GM18508 (cell line): ENCODE measurements around the gene ZNF511.

ENCODE experiments used
- ATAC-seq: cut with Tn5 transposase; IDR thresholded peaks from one replicate; pipeline ENCODE4 v1.9.1; 2021; ENCODE audit warnings: moderate number of reproducible peaks; ENCODE audit not compliant: insufficient read depth, unreplicated experiment

ZNF511 gene

GRCh38 chr10:133287832-133288500, 20.7 kb upstream of the ZNF511 start:
- ATAC-seq: no peak

- no peak for ATAC-seq
Observed at GRCh38 chr10:133289761-133290160, 19.0 kb upstream of the ZNF511 start.

DNA sequence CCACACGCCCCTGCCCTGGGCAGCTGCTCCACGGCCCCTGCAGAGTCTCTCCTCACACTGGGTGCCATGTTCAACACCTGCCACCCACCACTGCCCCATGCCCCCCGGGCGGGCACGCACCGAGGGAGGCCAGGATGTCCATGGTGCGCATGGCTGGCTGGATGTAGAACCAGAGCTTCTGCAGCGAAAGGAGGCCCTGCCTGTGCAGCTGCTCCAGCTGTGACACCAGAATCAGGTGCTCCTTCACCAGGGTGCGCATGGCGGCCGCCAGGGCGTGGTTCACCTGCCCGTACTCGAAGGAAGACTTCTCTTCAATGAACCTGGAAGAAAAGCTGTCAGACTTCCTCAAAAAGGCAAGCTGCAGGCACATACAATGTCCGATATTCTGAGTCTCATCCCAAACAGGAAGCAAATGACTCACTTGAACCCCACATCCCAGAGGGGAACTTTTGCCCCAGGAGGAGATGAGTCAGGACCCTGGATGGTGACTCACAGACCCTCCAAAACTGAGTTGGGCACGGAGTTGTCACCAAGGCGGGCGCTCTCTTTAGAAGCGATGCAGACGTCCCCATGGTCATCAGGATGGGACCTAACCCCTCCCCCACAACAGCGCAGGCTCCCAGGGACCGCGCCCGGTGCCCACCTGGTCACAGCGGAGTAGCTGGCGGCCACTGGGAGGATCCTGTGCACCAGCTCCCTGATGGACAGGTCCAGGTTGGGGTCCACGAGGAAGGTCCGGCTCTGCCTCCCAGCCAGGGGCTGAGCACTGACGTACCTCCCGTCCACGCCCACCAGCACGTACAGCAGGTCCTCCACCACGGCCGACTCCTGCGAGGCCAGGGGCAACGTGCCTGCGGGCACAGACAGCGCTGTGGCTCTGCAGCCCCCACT, 15.6 kb upstream of the ZNF511 start:
- ATAC-seq: no peak

GRCh38 chr10:133293810-133294119, 14.9 kb upstream of the ZNF511 start:
- no peak for ATAC-seq

- ATAC-seq: no peak
Observed at GRCh38 chr10:133294189-133294588, 14.5 kb upstream of the ZNF511 start.

- no peak for ATAC-seq
Observed at GRCh38 chr10:133295426-133296320, 13.0 kb upstream of the ZNF511 start.

DNA sequence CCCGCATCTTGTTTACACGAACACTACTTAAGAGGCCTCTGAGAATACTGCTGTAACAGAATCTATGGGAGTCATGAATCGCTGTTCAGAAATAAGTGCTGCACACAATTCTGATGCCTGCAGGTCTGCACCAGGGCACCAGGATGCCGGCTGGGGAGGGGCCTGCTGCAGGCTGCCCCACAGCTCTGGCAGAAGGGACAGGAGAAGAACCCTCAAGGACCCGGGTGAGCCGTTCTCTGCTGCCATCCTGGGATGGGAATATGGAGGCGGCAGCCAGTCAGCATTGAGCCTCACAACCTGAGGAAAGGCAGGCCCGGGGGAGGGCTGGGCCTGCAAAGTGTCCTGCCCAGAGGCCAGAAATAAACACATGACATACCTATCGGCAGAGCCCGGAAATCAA, 11.2 kb upstream of the ZNF511 start:
- no peak for ATAC-seq

GRCh38 chr10:133298466-133298865, 10.2 kb upstream of the ZNF511 start:
- ATAC-seq: no peak

DNA sequence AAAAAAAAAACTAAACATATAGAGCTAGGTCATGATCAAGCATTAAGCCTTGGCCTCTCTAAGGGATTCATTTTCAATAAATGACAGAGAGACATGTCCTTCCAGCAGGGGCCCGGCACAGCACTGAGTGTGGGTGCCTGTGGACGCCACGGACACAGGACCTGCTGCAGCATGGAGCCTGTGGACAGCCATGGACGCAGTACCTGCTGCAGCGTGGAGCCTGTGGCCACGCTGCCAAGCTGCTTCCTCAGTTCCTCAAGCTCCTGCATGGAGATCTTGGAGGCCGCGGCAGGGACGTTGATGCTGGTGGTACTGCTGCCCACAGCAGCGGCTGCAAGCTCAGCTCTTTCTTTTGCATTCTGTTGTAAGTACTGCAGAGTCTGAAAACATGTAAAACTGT, 9.5 kb upstream of the ZNF511 start:
- no peak for ATAC-seq

- no peak for ATAC-seq
Observed at GRCh38 chr10:133299738-133300137, 9.0 kb upstream of the ZNF511 start.

- ATAC-seq: no peak
Observed at GRCh38 chr10:133302230-133302629, 6.5 kb upstream of the ZNF511 start.

DNA sequence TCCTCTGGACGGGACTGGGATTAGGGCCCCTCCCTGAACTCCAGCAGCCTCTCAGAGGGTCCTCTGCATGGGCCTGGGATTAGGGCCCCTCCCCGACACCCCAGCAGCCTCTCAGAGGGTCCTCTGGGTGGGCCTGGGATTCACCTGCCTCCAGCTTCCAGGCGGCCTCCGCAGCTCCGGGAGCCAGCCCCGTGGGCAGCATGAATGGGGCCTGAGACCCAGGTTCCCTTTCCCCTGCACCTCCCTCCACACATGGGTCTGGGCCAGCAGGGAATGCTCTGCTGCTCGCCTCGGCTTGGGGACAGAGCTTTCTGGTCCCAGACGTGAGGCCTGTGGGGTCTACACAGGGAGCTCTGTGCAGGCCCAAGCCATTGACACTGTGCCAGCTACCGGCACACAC, 5.5 kb upstream of the ZNF511 start:
- no peak for ATAC-seq

GRCh38 chr10:133306097-133306476, 2.6 kb upstream of the ZNF511 start:
- no peak for ATAC-seq

DNA sequence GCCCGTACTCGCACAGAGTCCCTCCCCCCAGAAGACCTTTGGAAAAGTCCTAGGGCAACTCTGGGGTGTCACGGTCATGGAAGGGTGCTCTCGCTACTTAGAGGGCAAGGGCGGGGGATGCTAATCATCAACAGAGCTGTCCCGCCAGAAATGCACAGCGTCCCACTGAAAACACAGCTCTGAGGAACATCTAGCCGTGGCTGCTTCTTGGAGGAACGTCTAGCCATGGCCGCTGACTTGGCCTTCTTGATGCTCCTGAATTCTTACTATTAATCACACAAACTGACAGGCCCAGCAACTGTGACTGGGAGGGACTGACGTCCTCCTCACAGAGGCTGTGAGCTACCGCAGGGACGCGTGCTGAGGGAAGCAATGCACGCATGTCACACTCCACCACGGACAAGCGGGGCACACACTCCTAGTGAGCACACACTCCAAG, 1.8 kb upstream of the ZNF511 start:
- no peak for ATAC-seq

- peak; percentile 39 for ATAC-seq
Observed at GRCh38 chr10:133307776-133308420, 816 bp upstream of the ZNF511 start.

GRCh38 chr10:133309100-133309719, 496 bp downstream of the ZNF511 start:
- peak; percentile 36 for ATAC-seq

DNA sequence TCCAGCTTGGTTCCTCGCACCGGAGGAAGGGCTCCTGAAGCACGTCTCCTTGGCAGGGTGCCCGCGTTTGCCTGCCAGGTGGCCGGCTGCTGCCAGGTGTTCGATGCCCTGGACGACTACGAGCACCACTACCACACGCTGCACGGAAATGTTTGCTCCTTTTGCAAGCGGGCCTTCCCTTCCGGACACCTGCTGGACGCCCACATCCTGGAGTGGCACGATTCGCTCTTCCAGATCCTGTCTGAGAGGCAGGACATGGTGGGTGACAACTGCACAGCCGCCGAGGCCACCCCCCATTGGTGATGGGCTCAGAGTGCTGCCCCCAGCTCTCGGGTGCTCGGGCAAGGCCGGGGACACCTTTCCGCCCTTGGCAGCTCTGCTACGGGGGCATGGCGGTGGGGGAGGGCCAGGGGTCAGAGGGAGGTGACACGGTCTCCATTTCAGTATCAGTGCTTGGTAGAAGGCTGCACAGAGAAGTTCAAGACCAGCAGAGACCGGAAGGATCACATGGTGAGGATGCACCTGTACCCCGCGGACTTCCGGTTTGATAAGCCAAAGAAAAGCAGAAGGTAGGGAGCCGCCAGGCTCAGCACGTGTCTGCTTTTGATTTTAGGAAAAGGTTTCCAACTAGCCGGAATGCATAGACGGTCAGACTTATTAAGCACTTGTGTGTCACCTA, 1.1 kb downstream of the ZNF511 start:
- ATAC-seq: no peak

DNA sequence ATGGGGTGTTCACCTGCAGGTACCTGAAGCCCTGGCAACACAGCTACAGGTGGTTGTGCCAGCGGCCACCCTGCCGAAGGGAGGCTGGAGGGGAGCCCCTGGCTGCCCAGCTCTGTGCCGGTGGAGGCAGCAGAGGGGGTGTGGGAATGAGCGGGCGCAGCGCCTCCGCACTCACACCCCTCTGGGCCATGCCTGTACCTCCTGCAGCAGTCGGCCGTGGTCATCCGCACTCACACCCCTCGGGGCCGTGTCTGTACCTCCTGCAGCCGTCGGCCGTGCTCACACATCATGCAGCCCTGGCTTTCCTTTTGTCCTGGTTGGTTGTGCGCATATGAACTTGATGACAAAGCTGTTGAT, 1.7 kb downstream of the ZNF511 start:
- no peak for ATAC-seq

DNA sequence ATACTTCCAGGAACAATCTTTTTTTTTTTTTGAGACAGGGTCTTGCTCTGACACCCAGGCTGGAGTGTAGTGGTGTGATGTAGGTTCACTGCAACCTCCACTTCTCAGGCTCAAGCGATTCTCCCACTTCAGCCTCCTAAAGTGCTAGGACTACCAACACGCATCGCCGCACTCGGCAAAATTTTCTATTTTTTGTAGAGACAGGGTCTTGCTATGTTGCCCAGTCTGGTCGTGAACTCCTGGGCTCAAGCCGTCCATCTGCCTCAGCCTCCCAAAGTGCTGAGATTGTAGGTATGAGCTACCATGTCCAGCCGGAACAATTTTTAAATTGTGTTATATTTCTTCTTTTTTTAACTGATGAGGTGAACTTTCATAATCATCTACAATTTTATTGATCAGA, 2.1 kb downstream of the ZNF511 start:
- no peak for ATAC-seq

DNA sequence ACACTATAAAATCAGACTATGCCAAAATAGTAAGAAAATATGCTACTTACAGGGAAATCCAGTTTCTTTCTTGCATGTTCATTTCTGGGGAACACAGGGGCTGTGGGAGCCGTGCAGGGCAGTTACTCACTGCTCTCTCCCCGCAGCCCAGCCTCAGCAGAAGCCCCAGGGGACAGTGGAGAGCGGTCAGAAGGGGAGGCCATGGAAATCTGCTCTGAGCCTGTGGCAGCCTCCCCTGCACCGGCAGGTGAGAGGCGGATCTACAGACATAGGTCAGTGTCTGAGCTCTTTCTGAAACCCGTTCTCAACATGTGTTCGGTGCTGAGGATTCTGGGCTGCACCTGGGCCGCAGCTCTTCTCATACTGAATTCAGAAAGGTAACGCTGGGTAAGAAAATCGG, 2.9 kb downstream of the ZNF511 start:
- ATAC-seq: no peak
